Astrocyte (in vitro differentiated cells and primary cell): ENCODE measurements around the gene KIAA0753. TPM values are rescaled to one million over a fixed set of nuclear protein-coding genes. Genes with fewer than 3 reads are reported as not detected.

ENCODE experiments used
- DNase-seq: peaks from one replicate; pipeline ENCODE4 v3.0.0-alpha.2; 2010; ENCODE audit warnings: low read depth
- FAIRE-seq: peaks from 2 replicates; lab custom pipeline; 2011; peaks lifted over from hg19 to GRCh38; lab: Jason Lieb, UNC
- H2AFZ ChIP-seq: 2 replicates; pipeline ENCODE4 v1.6.0; 2012; ENCODE audit warnings: low read depth, low read length, inconsistent platforms
- H3K27ac ChIP-seq: 2 replicates; pipeline ENCODE4 v1.5.1; 2011; ENCODE audit warnings: low read depth, low read length, inconsistent platforms
- H3K27me3 ChIP-seq: 2 replicates; pipeline ENCODE4 v1.6.0; 2011; ENCODE audit warnings: low read length, inconsistent platforms; ENCODE audit not compliant: insufficient read depth
- H3K36me3 ChIP-seq: 2 replicates; pipeline ENCODE4 v1.5.1; 2011; ENCODE audit warnings: low read length, inconsistent platforms; ENCODE audit not compliant: insufficient read depth
- H3K4me1 ChIP-seq: 2 replicates; pipeline ENCODE4 v1.5.1; 2011; ENCODE audit warnings: low read length, inconsistent platforms; ENCODE audit not compliant: insufficient read depth
- H3K4me2 ChIP-seq: 2 replicates; pipeline ENCODE4 v1.6.0; 2012; ENCODE audit warnings: low read length, inconsistent platforms
- H3K4me3 ChIP-seq: 2 replicates; pipeline ENCODE4 v1.5.1; 2011; ENCODE audit warnings: low read depth, mild to moderate bottlenecking, low read length, inconsistent platforms; ENCODE audit not compliant: insufficient read depth
- H3K79me2 ChIP-seq: 2 replicates; pipeline ENCODE4 v1.6.0; 2012; ENCODE audit warnings: mild to moderate bottlenecking, low read length, inconsistent platforms; ENCODE audit not compliant: insufficient read depth
- H3K9ac ChIP-seq: 2 replicates; pipeline ENCODE4 v1.6.0; 2012; ENCODE audit warnings: mild to moderate bottlenecking, low read length, inconsistent platforms
- H3K9me3 ChIP-seq: 2 replicates; pipeline ENCODE4 v1.5.1; 2012; ENCODE audit warnings: low read depth, mild to moderate bottlenecking, low read length, inconsistent platforms; ENCODE audit not compliant: insufficient read depth
- H4K20me1 ChIP-seq: 2 replicates; pipeline ENCODE4 v1.6.0; 2012; ENCODE audit warnings: low read length, inconsistent platforms; ENCODE audit not compliant: insufficient read depth
- H3K27ac Mint-ChIP-seq: one replicate; pipeline ENCODE4 v1.8.0; 2021; ENCODE audit warnings: mild to moderate bottlenecking, mixed read lengths; ENCODE audit not compliant: unreplicated experiment
- H3K27me3 Mint-ChIP-seq: one replicate; pipeline ENCODE4 v1.8.0; 2021; ENCODE audit warnings: low read depth, mixed read lengths; ENCODE audit not compliant: unreplicated experiment
- H3K36me3 Mint-ChIP-seq: one replicate; pipeline ENCODE4 v1.8.0; 2021; ENCODE audit warnings: low read depth, mixed read lengths; ENCODE audit not compliant: unreplicated experiment
- H3K4me1 Mint-ChIP-seq: one replicate; pipeline ENCODE4 v1.8.0; 2021; ENCODE audit warnings: low read depth, mixed read lengths; ENCODE audit not compliant: unreplicated experiment
- H3K4me3 Mint-ChIP-seq: one replicate; pipeline ENCODE4 v1.8.0; 2021; ENCODE audit warnings: mild to moderate bottlenecking, moderate library complexity, mixed read lengths; ENCODE audit not compliant: unreplicated experiment
- H3K9me3 Mint-ChIP-seq: one replicate; pipeline ENCODE4 v1.8.0; 2021; ENCODE audit warnings: mild to moderate bottlenecking, mixed read lengths; ENCODE audit not compliant: unreplicated experiment
- EZH2 ChIP-seq: IDR thresholded peaks from 2 replicates; pipeline ENCODE4 v1.6.1; 2012; ENCODE audit warnings: mild to moderate bottlenecking, low read length, inconsistent platforms; ENCODE audit not compliant: insufficient read depth
- total RNA-seq: library from RNA; stranded (reverse); gene quantifications from 2 replicates; pipeline ENCODE4 v1.2.1, GENCODE V29; 2021
- TF ChIP-seq, protein P1 (sequence below): IDR thresholded peaks from 2 replicates; pipeline ENCODE4 v1.5.1; 2011; ENCODE audit warnings: low read depth, mild to moderate bottlenecking, inconsistent platforms, low read length, moderate library complexity; ENCODE audit not compliant: insufficient read depth

Gene KIAA0753
- total RNA-seq, 1 donor from 2014 or later: 25.4 TPM

DNA sequence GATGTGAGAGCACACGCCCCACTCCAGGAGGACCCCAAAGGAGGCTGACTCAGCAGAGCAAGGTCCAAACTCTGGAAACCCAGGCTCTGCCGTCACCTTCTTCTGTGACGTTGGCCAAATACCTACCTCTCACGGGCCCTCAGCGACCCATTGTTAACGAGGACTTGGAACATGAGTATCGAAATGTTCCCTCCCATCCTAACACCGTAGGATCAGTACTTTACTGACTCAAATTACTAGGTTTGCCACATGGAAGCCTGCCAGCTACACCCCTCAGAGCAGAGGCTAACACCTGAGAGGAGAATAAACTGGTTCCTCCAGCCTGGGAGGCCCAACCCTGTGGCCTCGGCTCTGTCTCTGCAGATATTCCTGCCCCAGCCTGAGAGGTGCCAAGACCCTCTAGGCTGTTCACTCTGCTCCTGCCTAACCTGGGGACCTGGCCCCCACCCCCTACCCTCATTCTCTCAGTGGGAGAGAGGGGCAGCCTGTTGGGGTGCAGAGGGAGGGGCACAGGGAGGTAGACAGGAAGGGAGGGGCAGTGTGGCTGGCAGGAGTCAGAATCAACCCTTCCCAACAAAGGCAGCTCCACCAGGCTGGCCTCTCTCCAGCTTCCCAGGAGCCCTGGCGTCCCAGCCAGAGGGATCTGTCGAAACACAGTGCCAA is 88.5 kb downstream of the KIAA0753 start:
- H3K27me3 ChIP-seq: peaks cover 33% of the 10 kb centered on the region
- FAIRE-seq (no peak), DNase-seq (no peak)
- H3K79me2 ChIP-seq: no peaks in the 10 kb centered on the region
- TF ChIP-seq, protein P1, sequence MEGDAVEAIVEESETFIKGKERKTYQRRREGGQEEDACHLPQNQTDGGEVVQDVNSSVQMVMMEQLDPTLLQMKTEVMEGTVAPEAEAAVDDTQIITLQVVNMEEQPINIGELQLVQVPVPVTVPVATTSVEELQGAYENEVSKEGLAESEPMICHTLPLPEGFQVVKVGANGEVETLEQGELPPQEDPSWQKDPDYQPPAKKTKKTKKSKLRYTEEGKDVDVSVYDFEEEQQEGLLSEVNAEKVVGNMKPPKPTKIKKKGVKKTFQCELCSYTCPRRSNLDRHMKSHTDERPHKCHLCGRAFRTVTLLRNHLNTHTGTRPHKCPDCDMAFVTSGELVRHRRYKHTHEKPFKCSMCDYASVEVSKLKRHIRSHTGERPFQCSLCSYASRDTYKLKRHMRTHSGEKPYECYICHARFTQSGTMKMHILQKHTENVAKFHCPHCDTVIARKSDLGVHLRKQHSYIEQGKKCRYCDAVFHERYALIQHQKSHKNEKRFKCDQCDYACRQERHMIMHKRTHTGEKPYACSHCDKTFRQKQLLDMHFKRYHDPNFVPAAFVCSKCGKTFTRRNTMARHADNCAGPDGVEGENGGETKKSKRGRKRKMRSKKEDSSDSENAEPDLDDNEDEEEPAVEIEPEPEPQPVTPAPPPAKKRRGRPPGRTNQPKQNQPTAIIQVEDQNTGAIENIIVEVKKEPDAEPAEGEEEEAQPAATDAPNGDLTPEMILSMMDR: no peak
- TF ChIP-seq EZH2: no peak
- Mint-ChIP-seq H3K27me3 (peaks cover 62% of the 10 kb centered on the region), H3K9me3 (no peaks in the 10 kb centered on the region), H3K4me1 (peaks cover 14% of the 10 kb centered on the region), H3K36me3 (peaks cover 1% of the 10 kb centered on the region), H3K4me3 (no peak overlapping the region), H3K27ac (no peak overlapping the region)
- H3K4me1 ChIP-seq: peaks cover 17% of the 10 kb centered on the region
- H2AFZ ChIP-seq: no peak overlapping the region
- H3K4me3 ChIP-seq: no peak overlapping the region
- H4K20me1 ChIP-seq: peaks cover 27% of the 10 kb centered on the region
- H3K9me3 ChIP-seq: no peaks in the 10 kb centered on the region
- H3K9ac ChIP-seq: no peak overlapping the region
- H3K36me3 ChIP-seq: no peaks in the 10 kb centered on the region
- no peak overlapping the region for H3K4me2 ChIP-seq
- no peak overlapping the region for H3K27ac ChIP-seq

DNA sequence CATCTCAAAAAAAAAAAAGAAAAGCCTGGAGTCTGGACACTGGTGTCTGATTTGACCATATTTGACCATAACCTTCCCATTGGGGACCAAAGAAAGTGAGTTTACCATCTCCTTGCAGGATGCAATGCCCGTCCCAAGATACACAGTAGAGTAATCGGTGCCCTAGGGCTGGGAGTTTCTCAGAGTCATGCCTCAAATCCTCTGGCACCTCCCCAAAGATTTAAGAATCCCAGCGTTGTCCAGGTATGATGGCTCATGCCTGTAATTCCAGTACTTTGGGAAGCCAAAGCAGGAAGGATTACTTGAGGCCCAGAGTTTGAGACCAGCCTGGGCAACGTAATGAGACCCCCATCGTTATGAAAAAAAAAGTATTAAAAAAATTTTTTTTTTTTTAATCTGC is 89.2 kb downstream of the KIAA0753 start:
- H3K79me2 ChIP-seq: no peaks in the 10 kb centered on the region
- peaks cover 14% of the 10 kb centered on the region for H3K4me1 Mint-ChIP-seq

More for the DNA sequence above, 89.2 kb downstream of the KIAA0753 start:
- no peaks in the 10 kb centered on the region for H3K9me3 Mint-ChIP-seq
- DNase-seq: no peak
- H3K9ac ChIP-seq: no peak overlapping the region
- no peak overlapping the region for H3K4me2 ChIP-seq
- H3K27ac Mint-ChIP-seq: no peak overlapping the region
- H4K20me1 ChIP-seq: peaks cover 24% of the 10 kb centered on the region
- H3K36me3 ChIP-seq: no peaks in the 10 kb centered on the region
- no peak overlapping the region for H3K4me3 Mint-ChIP-seq
- TF ChIP-seq, protein P1: no peak
- TF ChIP-seq EZH2: no peak
- H3K27me3 ChIP-seq: peaks cover 31% of the 10 kb centered on the region
- H3K36me3 Mint-ChIP-seq: peaks cover 1% of the 10 kb centered on the region
- H3K4me1 ChIP-seq: peaks cover 17% of the 10 kb centered on the region
- no peak for FAIRE-seq
- H3K27me3 Mint-ChIP-seq: peaks cover 62% of the 10 kb centered on the region
- H3K9me3 ChIP-seq: no peaks in the 10 kb centered on the region
- H3K4me3 ChIP-seq: no peak overlapping the region
- no peak overlapping the region for H3K27ac ChIP-seq
- H2AFZ ChIP-seq: no peak overlapping the region
